ENCODE results near the gene PRPF6.

DNA sequence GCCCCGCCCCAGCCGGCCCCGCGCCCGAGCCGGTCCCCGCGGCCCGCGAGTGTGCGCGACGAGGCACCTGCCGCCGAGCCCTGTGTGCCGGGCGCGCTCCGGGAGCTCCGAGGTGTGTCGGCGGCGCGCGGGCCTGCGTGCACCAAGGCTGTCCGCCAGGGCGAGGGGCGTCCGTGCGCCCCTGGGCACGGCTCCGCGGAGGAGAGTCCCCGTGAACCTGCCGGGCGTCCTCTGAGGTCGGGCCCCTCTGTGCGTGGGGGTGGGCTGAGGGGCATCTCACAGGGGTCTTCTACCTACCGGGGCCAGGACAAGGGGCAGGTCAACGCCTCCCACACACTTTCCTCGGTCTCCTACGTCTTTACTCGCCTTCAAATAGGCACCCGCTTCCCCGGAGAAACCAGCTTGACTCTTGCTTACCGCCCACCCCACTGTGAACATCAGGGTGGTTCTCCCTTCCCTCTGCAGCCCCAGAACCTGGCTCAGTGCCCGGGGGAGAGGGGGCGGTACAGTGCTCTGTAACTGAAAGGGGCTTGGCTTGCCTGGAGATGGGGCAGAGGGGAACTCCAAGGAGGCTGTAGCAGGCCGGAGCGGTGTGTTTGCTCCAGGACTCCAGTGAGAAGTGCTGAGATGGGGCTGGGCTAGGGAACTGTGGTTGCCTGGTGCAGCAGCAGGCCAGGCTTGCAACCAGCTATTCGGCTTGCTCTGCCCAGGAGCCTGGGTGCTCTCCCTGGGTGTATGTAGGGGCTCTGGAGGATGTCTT, 1.2 kb upstream of the PRPF6 start, which contains the start of gene SAMD10:
- TF ChIP-seq EZH2 (IDR thresholded peaks at IDR 0.05) (no peak), EZH2phosphoT487 (IDR thresholded peaks at IDR 0.05) (no peak)
- TF ChIP-seq, protein P1, sequence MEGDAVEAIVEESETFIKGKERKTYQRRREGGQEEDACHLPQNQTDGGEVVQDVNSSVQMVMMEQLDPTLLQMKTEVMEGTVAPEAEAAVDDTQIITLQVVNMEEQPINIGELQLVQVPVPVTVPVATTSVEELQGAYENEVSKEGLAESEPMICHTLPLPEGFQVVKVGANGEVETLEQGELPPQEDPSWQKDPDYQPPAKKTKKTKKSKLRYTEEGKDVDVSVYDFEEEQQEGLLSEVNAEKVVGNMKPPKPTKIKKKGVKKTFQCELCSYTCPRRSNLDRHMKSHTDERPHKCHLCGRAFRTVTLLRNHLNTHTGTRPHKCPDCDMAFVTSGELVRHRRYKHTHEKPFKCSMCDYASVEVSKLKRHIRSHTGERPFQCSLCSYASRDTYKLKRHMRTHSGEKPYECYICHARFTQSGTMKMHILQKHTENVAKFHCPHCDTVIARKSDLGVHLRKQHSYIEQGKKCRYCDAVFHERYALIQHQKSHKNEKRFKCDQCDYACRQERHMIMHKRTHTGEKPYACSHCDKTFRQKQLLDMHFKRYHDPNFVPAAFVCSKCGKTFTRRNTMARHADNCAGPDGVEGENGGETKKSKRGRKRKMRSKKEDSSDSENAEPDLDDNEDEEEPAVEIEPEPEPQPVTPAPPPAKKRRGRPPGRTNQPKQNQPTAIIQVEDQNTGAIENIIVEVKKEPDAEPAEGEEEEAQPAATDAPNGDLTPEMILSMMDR (IDR thresholded peaks at IDR 0.05): peak; percentile 20
